ENCODE measurements around the gene MED25.

Gene MED25

GRCh38 chr19:49873834-49874233 lies 55.7 kb downstream of the MED25 start:
- no peak for DNase-seq (ENCODE audit: low spot score)

- no peak for DNase-seq (ENCODE audit: low spot score)
These were observed 56.5 kb downstream of the MED25 start for GRCh38 chr19:49874503-49875157.

- DNase-seq (ENCODE audit: low spot score) = no peak
These were observed 57.1 kb downstream of the MED25 start for GRCh38 chr19:49875177-49875576.

- peak; percentile 77 for DNase-seq (ENCODE audit: low spot score)
These were observed 57.9 kb downstream of the MED25 start for GRCh38 chr19:49875857-49876421.

- peak; percentile 90 for DNase-seq (ENCODE audit: low spot score)
These were observed 58.4 kb downstream of the MED25 start for GRCh38 chr19:49876422-49877019.

- DNase-seq (ENCODE audit: low spot score) = peak; percentile 93
These were observed 59.2 kb downstream of the MED25 start, which contains the start of the genes AKT1S1 and TBC1D17 for GRCh38 chr19:49877020-49877878. Gene AKT1S1 (minus strand): TSS chr19:49877355. CDS start chr19:49873295, 4,060 bp downstream. Gene TBC1D17 (plus strand): TSS chr19:49877702. CDS start chr19:49877724, 22 bp downstream.

- DNase-seq (ENCODE audit: low spot score) = peak; percentile 97
These were observed 60.0 kb downstream of the MED25 start for GRCh38 chr19:49877879-49878743.

GRCh38 chr19:49878744-49879070 lies 60.6 kb downstream of the MED25 start:
- no peak for DNase-seq (ENCODE audit: low spot score)

GRCh38 chr19:49879243-49879963 lies 61.3 kb downstream of the MED25 start:
- no peak for DNase-seq (ENCODE audit: low spot score)

GRCh38 chr19:49880162-49880869 lies 62.2 kb downstream of the MED25 start:
- DNase-seq (ENCODE audit: low spot score) = no peak

GRCh38 chr19:49881186-49881585 lies 63.1 kb downstream of the MED25 start:
- no peak for DNase-seq (ENCODE audit: low spot score)

- no peak for DNase-seq (ENCODE audit: low spot score)
These were observed 63.7 kb downstream of the MED25 start for GRCh38 chr19:49881672-49882394.

- no peak for DNase-seq (ENCODE audit: low spot score)
These were observed 64.6 kb downstream of the MED25 start for GRCh38 chr19:49882643-49883042.

GRCh38 chr19:49883094-49883493 lies 65.0 kb downstream of the MED25 start:
- DNase-seq (ENCODE audit: low spot score) = no peak

GRCh38 chr19:49884109-49884508 lies 66.0 kb downstream of the MED25 start:
- DNase-seq (ENCODE audit: low spot score) = no peak

GRCh38 chr19:49884760-49885159 lies 66.7 kb downstream of the MED25 start:
- DNase-seq (ENCODE audit: low spot score) = no peak

Data from D341Med (cell line).